SJCRH30 (cell line): ENCODE data around the gene CACNA1C. TPM values are rescaled to one million over a fixed set of nuclear protein-coding genes. Genes with fewer than 3 reads are reported as not detected.

Experiments used
- DNase-seq, 2 experiments: peaks; one replicate each; pipeline ENCODE4 v3.0.0-alpha.2; 2015 to 2020
- H3K27ac ChIP-seq: fragments of 250-450 bp; sonication (Bioruptor Pico); 2 replicates; pipeline ENCODE4 v1.5.1; 2020; ENCODE audit warnings: mild to moderate bottlenecking, moderate library complexity
- H3K27me3 ChIP-seq: fragments of 250-450 bp; sonication (Bioruptor Pico); 2 replicates; pipeline ENCODE4 v1.5.1; 2020; ENCODE audit warnings: mild to moderate bottlenecking, moderate library complexity
- H3K36me3 ChIP-seq: fragments of 250-450 bp; sonication (Bioruptor Pico); 2 replicates; pipeline ENCODE4 v1.5.1; 2020; ENCODE audit warnings: mild to moderate bottlenecking, moderate library complexity
- H3K4me1 ChIP-seq: fragments of 250-450 bp; sonication (Bioruptor Pico); 2 replicates; pipeline ENCODE4 v1.5.1; 2020; ENCODE audit warnings: mild to moderate bottlenecking, moderate library complexity
- H3K4me3 ChIP-seq: fragments of 250-450 bp; sonication (Bioruptor Pico); 2 replicates; pipeline ENCODE4 v1.5.1; 2020; ENCODE audit warnings: mild to moderate bottlenecking, moderate library complexity
- H3K9me3 ChIP-seq: fragments of 250-450 bp; sonication (Bioruptor Pico); replicated peaks from 2 replicates; pipeline ENCODE4 v1.5.1; 2020; ENCODE audit warnings: mild to moderate bottlenecking, moderate library complexity
- total RNA-seq: library from RNA; depleted of rRNA; stranded (reverse); fragments of >200 nt; shearing (Covaris generic); gene quantifications from 2 replicates; pipeline ENCODE4 v1.2.3, GENCODE V29; 2014

The CACNA1C gene
- total RNA-seq, 1 experiment from 2014 or later: not detected

DNA sequence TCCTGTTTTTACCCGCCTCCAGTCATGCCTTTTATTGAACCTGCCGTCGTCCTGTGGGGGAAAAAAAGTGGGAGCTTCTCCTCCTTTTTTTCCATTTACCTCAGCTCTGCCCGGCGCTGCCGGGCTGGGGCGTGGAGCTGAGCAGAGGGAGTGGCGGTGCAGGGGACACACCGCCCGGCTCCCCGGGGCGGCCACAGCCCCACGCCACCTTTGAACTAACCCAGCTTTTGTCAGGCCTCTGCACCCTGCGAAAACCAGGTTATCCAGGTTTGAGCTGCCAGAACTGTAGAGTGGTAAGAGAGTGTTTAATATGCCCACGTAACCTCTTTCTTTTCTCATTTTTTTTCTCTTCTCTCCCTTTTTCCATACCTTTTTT lies 581.0 kb downstream of the CACNA1C start:
- DNase-seq: no peak

DNA sequence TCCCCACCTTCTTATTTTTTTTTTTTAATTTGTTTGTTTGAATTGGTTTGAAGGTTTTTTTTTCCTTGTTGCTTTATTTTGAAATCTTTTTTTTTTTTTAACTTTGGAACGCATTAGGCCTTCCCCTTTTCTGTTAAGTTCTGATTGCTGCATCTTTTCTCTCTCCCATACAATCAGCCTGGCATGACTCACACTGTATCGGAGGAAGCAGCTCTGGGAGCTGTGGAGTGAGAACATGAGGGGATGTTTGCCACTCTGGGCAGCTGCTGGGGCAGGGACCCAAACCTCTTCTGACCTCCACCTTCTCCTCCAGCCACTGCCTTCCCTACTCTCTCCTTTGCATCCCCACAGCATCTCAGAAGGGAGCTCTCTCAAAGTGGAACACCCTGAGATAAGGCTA lies 581.7 kb downstream of the CACNA1C start:
- H3K36me3 ChIP-seq: no peaks in the 10 kb centered on the region
- H3K27ac ChIP-seq: no peak overlapping the region
- DNase-seq: no peak
- no peak overlapping the region for H3K4me3 ChIP-seq
- no peaks in the 10 kb centered on the region for H3K9me3 ChIP-seq
- H3K4me1 ChIP-seq: no peaks in the 10 kb centered on the region
- peaks cover 57% of the 10 kb centered on the region for H3K27me3 ChIP-seq

More for the DNA sequence above, 581.0 kb downstream of the CACNA1C start:
- Histone ChIP-seq H3K4me1 (no peaks in the 10 kb centered on the region), H3K27ac (no peak overlapping the region), H3K4me3 (no peak overlapping the region), H3K36me3 (no peaks in the 10 kb centered on the region), H3K9me3 (no peaks in the 10 kb centered on the region), H3K27me3 (peaks cover 52% of the 10 kb centered on the region; the same call in 1 of the 2 replicates)

GRCh38 chr12:2636741-2637340 lies 584.1 kb downstream of the CACNA1C start:
- no peak for DNase-seq
- no peak overlapping the region for H3K4me3 ChIP-seq
- H3K36me3 ChIP-seq: no peaks in the 10 kb centered on the region
- peaks cover 60% of the 10 kb centered on the region for H3K27me3 ChIP-seq
- H3K9me3 ChIP-seq: no peaks in the 10 kb centered on the region
- no peaks in the 10 kb centered on the region for H3K4me1 ChIP-seq
- H3K27ac ChIP-seq: no peak overlapping the region

GRCh38 chr12:2637371-2637770 lies 584.6 kb downstream of the CACNA1C start:
- Histone ChIP-seq H3K4me3 (no peak overlapping the region), H3K36me3 (no peaks in the 10 kb centered on the region), H3K9me3 (no peaks in the 10 kb centered on the region), H3K4me1 (no peaks in the 10 kb centered on the region), H3K27ac (no peak overlapping the region), H3K27me3 (peaks cover 56% of the 10 kb centered on the region)
- no peak for DNase-seq

GRCh38 chr12:2638273-2639019 lies 585.7 kb downstream of the CACNA1C start:
- Histone ChIP-seq H3K27me3 (peaks cover 56% of the 10 kb centered on the region), H3K4me3 (no peak overlapping the region), H3K4me1 (no peaks in the 10 kb centered on the region), H3K36me3 (no peaks in the 10 kb centered on the region), H3K9me3 (no peaks in the 10 kb centered on the region), H3K27ac (no peak overlapping the region)
- DNase-seq: no peak

- no peak for DNase-seq
- H3K36me3 ChIP-seq: no peaks in the 10 kb centered on the region
- H3K4me3 ChIP-seq: no peak overlapping the region
- H3K4me1 ChIP-seq: no peaks in the 10 kb centered on the region
- H3K27me3 ChIP-seq: peaks cover 60% of the 10 kb centered on the region
- no peaks in the 10 kb centered on the region for H3K9me3 ChIP-seq
- H3K27ac ChIP-seq: no peak overlapping the region
Observed at GRCh38 chr12:2639020-2639298, 586.2 kb downstream of the CACNA1C start.

GRCh38 chr12:2640281-2640680 lies 587.5 kb downstream of the CACNA1C start:
- no peak overlapping the region for H3K27ac ChIP-seq
- no peak for DNase-seq

DNA sequence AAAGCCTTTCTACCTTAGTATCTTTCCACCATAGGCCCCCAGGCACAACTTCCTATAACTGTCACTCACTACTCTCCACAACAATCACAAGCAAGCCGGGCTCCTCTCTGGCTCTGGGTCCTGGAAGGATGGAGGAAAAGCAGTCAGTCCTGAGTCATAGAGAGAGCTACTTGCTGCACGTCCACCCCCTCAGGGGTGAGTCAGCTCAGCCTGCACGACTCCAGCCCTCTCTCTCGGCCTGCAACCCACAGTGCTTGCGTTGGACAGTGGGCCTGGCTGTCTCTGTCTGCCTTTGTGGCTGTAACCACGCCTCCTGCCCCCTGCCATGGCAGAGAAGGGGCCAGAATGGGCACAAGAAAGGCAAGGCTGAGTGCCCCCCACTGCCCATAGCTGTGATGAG lies 587.9 kb downstream of the CACNA1C start:
- H3K4me3 ChIP-seq: no peak overlapping the region
- H3K36me3 ChIP-seq: no peaks in the 10 kb centered on the region
- H3K9me3 ChIP-seq: no peaks in the 10 kb centered on the region
- H3K27me3 ChIP-seq: peaks cover 69% of the 10 kb centered on the region
- no peaks in the 10 kb centered on the region for H3K4me1 ChIP-seq
- no peak for DNase-seq
- H3K27ac ChIP-seq: no peak overlapping the region

More at GRCh38 chr12:2640281-2640680, 587.5 kb downstream of the CACNA1C start:
- no peaks in the 10 kb centered on the region for H3K36me3 ChIP-seq
- H3K4me1 ChIP-seq: no peaks in the 10 kb centered on the region
- no peak overlapping the region for H3K4me3 ChIP-seq
- no peaks in the 10 kb centered on the region for H3K9me3 ChIP-seq
- peaks cover 73% of the 10 kb centered on the region for H3K27me3 ChIP-seq

DNA sequence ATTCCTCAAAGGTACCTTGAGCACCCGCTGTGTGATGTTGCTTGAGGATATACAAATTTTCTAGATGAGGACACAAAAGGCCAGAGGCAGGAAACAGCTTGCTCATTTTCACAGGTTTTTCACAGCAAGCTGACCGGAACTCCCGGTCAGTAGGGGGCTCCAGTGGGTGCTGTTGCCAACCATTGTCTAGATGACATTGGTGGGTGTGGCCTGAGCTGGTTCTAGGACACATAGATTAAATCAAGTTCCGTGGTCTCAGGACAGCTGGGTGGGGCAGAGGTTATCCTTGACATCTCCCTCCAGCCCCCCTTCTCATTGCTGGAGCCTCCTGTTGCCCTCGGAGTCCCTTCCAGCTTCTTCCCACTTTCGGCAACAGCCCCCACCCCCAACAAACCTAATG lies 588.4 kb downstream of the CACNA1C start:
- Histone ChIP-seq H3K27ac (no peak overlapping the region), H3K36me3 (no peaks in the 10 kb centered on the region), H3K9me3 (no peaks in the 10 kb centered on the region), H3K4me1 (no peaks in the 10 kb centered on the region), H3K4me3 (no peak overlapping the region), H3K27me3 (peaks cover 66% of the 10 kb centered on the region)
- DNase-seq: peak; percentile 33 to 37

DNA sequence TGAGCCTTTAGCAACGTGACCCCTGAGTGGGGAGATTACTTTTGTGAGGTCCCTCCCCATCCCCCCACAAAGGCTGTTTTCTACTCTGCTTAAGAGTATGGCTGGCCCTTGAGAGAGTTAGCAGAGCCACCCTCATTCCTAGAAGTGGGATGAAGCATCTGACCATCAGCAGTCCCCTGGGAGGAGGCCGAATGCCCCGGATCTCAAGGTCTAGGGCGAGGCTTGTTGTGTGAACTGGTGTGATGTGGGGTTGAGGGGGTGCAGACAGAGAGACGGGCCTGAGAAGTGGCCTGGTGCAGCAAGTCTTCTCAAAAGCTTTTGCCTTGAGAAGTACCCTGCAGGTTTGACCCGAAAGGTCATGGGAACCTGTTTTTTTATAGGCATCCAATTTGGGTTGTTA lies 589.0 kb downstream of the CACNA1C start:
- H3K4me3 ChIP-seq: no peak overlapping the region
- no peaks in the 10 kb centered on the region for H3K4me1 ChIP-seq
- no peaks in the 10 kb centered on the region for H3K9me3 ChIP-seq
- peaks cover 67% of the 10 kb centered on the region for H3K27me3 ChIP-seq
- H3K27ac ChIP-seq: no peak overlapping the region
- H3K36me3 ChIP-seq: no peaks in the 10 kb centered on the region
- no peak for DNase-seq

DNA sequence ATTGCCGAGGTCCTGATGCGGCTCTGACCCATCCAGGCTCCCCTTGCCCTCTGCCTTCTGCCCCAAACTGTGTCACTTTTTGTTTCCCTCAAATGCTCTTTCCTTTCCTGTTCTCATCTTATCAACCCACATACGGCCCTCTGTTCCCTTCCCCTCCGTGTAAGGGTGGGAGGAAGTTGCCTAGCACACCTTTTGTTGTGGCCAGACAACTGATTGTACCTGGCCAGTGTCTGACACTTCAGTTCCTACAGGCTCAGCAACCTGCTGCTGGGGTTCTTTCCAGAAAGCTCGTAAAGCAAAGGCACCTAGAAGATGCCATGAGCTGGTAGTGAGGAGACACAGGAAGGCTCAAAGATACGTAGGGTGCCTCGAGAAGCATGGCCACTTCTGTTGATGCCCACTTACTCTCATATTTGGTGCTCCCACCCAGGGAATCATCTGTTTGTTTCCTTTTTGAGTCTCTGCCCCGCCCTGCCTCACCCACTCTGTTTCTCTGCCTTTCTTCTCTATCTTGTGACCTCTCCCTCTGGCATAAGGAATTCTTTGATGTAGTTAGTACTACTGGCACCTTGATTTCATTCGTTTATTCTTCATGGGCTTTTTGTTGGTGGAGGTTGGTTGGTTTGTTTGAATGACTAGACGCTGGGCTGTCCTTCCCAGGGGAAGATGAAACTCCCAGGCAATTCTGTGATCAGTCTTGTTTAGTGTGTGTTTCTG lies 589.5 kb downstream of the CACNA1C start:
- H3K9me3 ChIP-seq: no peaks in the 10 kb centered on the region
- peaks cover 65% of the 10 kb centered on the region for H3K27me3 ChIP-seq
- no peaks in the 10 kb centered on the region for H3K4me1 ChIP-seq
- no peaks in the 10 kb centered on the region for H3K36me3 ChIP-seq
- H3K4me3 ChIP-seq: no peak overlapping the region
- no peak for DNase-seq
- H3K27ac ChIP-seq: no peak overlapping the region

- H3K27me3 ChIP-seq: peaks cover 59% of the 10 kb centered on the region
- no peaks in the 10 kb centered on the region for H3K36me3 ChIP-seq
- no peaks in the 10 kb centered on the region for H3K4me1 ChIP-seq
- H3K27ac ChIP-seq: no peak overlapping the region
- H3K4me3 ChIP-seq: no peak overlapping the region
- no peak for DNase-seq
- no peaks in the 10 kb centered on the region for H3K9me3 ChIP-seq
Observed at GRCh38 chr12:2642896-2643425, 590.2 kb downstream of the CACNA1C start.

DNA sequence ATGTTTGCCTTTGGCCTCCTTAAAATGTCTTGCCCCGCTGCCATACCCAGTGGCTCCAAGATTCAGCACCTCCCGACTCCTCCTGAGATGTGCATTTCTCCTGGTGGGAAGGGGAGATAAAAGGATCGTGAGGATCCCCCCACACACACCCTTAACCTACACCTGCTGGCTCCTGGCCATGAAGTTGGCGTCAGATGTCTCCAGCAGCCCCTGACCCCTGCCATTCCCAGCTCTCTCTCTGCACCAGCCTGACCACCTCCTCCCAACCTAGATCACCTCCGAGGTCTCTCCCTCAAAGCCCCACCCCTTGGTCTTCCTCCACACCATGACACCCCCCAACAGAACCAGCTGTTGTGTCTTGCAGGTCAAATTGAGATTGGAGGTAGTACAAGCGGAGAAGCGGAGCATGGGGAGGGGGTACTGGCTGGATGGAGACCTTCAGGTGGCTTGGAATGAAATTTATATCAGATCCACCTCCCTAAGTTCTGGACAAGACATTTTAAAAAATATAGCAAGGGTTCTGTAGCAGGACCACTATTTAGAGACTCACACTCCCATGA lies 590.9 kb downstream of the CACNA1C start:
- Histone ChIP-seq H3K27me3 (peaks cover 57% of the 10 kb centered on the region), H3K4me1 (no peaks in the 10 kb centered on the region), H3K9me3 (no peaks in the 10 kb centered on the region), H3K27ac (no peak overlapping the region), H3K4me3 (no peak overlapping the region), H3K36me3 (no peaks in the 10 kb centered on the region)
- no peak for DNase-seq

- Histone ChIP-seq H3K4me3 (no peak overlapping the region), H3K36me3 (no peaks in the 10 kb centered on the region), H3K9me3 (no peaks in the 10 kb centered on the region), H3K27me3 (peaks cover 56% of the 10 kb centered on the region), H3K27ac (no peak overlapping the region), H3K4me1 (no peaks in the 10 kb centered on the region)
- DNase-seq: no peak
Observed at GRCh38 chr12:2644683-2645405, 592.1 kb downstream of the CACNA1C start.
